HCT116 (cell line): ENCODE measurements around the gene GEMIN7. TPM values are rescaled to one million over a fixed set of nuclear protein-coding genes. Genes with fewer than 3 reads are reported as not detected.

Source experiments
- ATAC-seq: fragments of 200-7000 bp; cut with Tn5 transposase; 2 replicates; pipeline ENCODE4 v1.9.1; 2020; ENCODE audit warnings: mild to moderate bottlenecking, moderate library complexity
- BruUV-seq: library from RNA; stranded (reverse); fragments of 400-500 nt; replicated peaks from 2 replicates; lab custom pipeline; 2021; lab: Mats Ljungman, UMichigan
- CTCF ChIA-PET: fragments of 300-600 bp; sonication (Branson Sonifier 250); formaldehyde crosslinking; loops from one replicate; lab custom pipeline; 2021; ENCODE audit warnings: antibody characterized with exemption; lab: Charles Lee
- POLR2A ChIA-PET: fragments of 300-600, 350-600 bp; sonication (Branson Sonifier 250); formaldehyde crosslinking; loops from one replicate; lab custom pipeline; 2021; ENCODE audit warnings: antibody characterized with exemption; lab: Charles Lee
- RAD21 ChIA-PET, 2 experiments: fragments of 300-600 bp; sonication (Branson Sonifier 250); formaldehyde crosslinking; loops; one replicate each; lab custom pipeline; 2023; ENCODE audit warnings: low total read pairs in 2 of 2; ENCODE audit not compliant: uncharacterized antibody in 2 of 2, unreplicated experiment in 2 of 2, low non-redundant PET in 1 of 2; lab: Charles Lee
- DNase-seq: peaks from one replicate; pipeline ENCODE4 v3.0.0-alpha.2; 2010; ENCODE audit warnings: low read depth, low spot score
- H2AFZ ChIP-seq: fragments of 200-600 bp; shearing (Covaris generic), sonication (generic); 2 replicates; pipeline ENCODE4 v1.6.1; 2017; ENCODE audit warnings: low read depth, mixed run types, mixed read lengths, antibody characterized with exemption, low read length; ENCODE audit not compliant: poor library complexity, severe bottlenecking
- H3K27ac ChIP-seq: 2 replicates; pipeline ENCODE4 v1.5.1; 2012; ENCODE audit warnings: low read depth, low read length
- H3K27me3 ChIP-seq: fragments of 200-600 bp; sonication (generic); 2 replicates; pipeline ENCODE4 v1.6.1; 2016; ENCODE audit warnings: mixed run types, low read length, mixed read lengths; ENCODE audit not compliant: insufficient read depth
- H3K36me3 ChIP-seq, 2 experiments: fragments of 200-500 bp in 1 of 2; fragments of 200-600 bp in 1 of 2; sonication (Bioruptor generic) in 1 of 2; sonication (generic) in 1 of 2; 2 replicates each; pipeline versions ENCODE4 v1.5.1 to v1.6.1; 2014 to 2016; ENCODE audit warnings: low read length in 2 of 2, inconsistent platforms in 1 of 2, mixed read lengths in 1 of 2, mixed run types in 1 of 2; ENCODE audit not compliant: insufficient read depth in 2 of 2, control insufficient read depth in 1 of 2
- H3K4me1 ChIP-seq, 2 experiments: fragments of 200-600 bp in 1 of 2; sonication (generic) in 1 of 2; 2 replicates each; pipeline versions ENCODE4 v1.5.1 to v1.6.1; 2012 to 2017; ENCODE audit warnings: low read length in 2 of 2, inconsistent platforms in 1 of 2, mild to moderate bottlenecking in 1 of 2, mixed read lengths in 1 of 2, mixed run types in 1 of 2, moderate library complexity in 1 of 2; ENCODE audit not compliant: insufficient read depth in 2 of 2, control insufficient read depth in 1 of 2
- H3K4me2 ChIP-seq: fragments of 200-600 bp; sonication (generic); 2 replicates; pipeline ENCODE4 v1.6.1; 2017; ENCODE audit warnings: mixed run types, low read length, mixed read lengths
- H3K4me3 ChIP-seq, 2 experiments: fragments of 200-600 bp in 1 of 2; sonication (generic) in 1 of 2; replicated peaks in 1 of 2; 2 replicates each; pipeline ENCODE4 v1.5.1; 2011 to 2016; ENCODE audit warnings: low read length in 2 of 2, control low read depth in 1 of 2, low read depth in 1 of 2, mild to moderate bottlenecking in 1 of 2, mixed read lengths in 1 of 2, mixed run types in 1 of 2
- H3K79me2 ChIP-seq: fragments of 200-600 bp; sonication (generic); 2 replicates; pipeline ENCODE4 v1.6.1; 2017; ENCODE audit warnings: mild to moderate bottlenecking, mixed run types, low read length, moderate library complexity, mixed read lengths; ENCODE audit not compliant: insufficient read depth
- H3K9ac ChIP-seq: fragments of 200-600 bp; sonication (generic); 2 replicates; pipeline ENCODE4 v1.6.1; 2016; ENCODE audit warnings: low read length, mixed read lengths
- H3K9me2 ChIP-seq: fragments of 200-600 bp; sonication (generic), shearing (Covaris generic); 2 replicates; pipeline ENCODE4 v1.6.1; 2017; ENCODE audit warnings: mixed run types, mild to moderate bottlenecking, moderate library complexity; ENCODE audit not compliant: insufficient read depth
- H3K9me3 ChIP-seq, 2 experiments: fragments of 200-500 bp in 1 of 2; fragments of 200-600 bp in 1 of 2; sonication (Bioruptor generic) in 1 of 2; sonication (generic) in 1 of 2; 2 replicates each; pipeline ENCODE4 v1.6.1; 2014 to 2017; ENCODE audit warnings: low read length in 2 of 2, mixed read lengths in 2 of 2, inconsistent platforms in 1 of 2, low read depth in 1 of 2, mild to moderate bottlenecking in 1 of 2, mixed run types in 1 of 2, moderate library complexity in 1 of 2; ENCODE audit not compliant: control insufficient read depth in 1 of 2, insufficient read depth in 1 of 2
- H4K20me1 ChIP-seq: fragments of 200-600 bp; sonication (generic), shearing (Covaris generic); 2 replicates; pipeline ENCODE4 v1.6.1; 2017; ENCODE audit warnings: mixed run types, mild to moderate bottlenecking, moderate library complexity; ENCODE audit not compliant: insufficient read depth
- FOSL1 ChIP-seq: IDR thresholded peaks from 2 replicates; pipeline ENCODE4 v1.6.1; 2012; ENCODE audit warnings: low read depth
- JUND ChIP-seq: IDR thresholded peaks from 2 replicates; pipeline ENCODE4 v1.6.1; 2012
- POLR2AphosphoS5 ChIP-seq: IDR thresholded peaks from 2 replicates; pipeline ENCODE4 v1.6.1; 2011; ENCODE audit warnings: mild to moderate bottlenecking, low read depth, low read length, moderate library complexity
- RAD21 ChIP-seq: IDR thresholded peaks from 2 replicates; pipeline ENCODE4 v1.6.1; 2012; ENCODE audit warnings: low read depth, mild to moderate bottlenecking
- SIN3A ChIP-seq: IDR thresholded peaks from 2 replicates; pipeline ENCODE4 v1.6.1; 2012; ENCODE audit warnings: low read depth
- YY1 ChIP-seq: IDR thresholded peaks from 2 replicates; pipeline ENCODE4 v1.6.1; 2011; ENCODE audit warnings: low read length, low read depth, moderate library complexity, mild to moderate bottlenecking; ENCODE audit not compliant: insufficient replicate concordance; ENCODE audit errors: extremely low read depth
- ZFX ChIP-seq: fragments of 450-650 bp; IDR thresholded peaks from 2 replicates; pipeline ENCODE4 v1.6.1; 2017
- ZNF274 ChIP-seq: fragments of 200-500 bp; sonication (Bioruptor generic); IDR thresholded peaks from 2 replicates; pipeline ENCODE4 v1.6.1; 2014; ENCODE audit warnings: mild to moderate bottlenecking, low read depth, low read length, inconsistent platforms
- intact Hi-C: fragments of 100-400 bp; cut with micrococcal nuclease; formaldehyde crosslinking; loops from 2 replicates; pipeline ENCODE4 v1.10.0; 2022
- total RNA-seq: library from RNA; stranded (reverse); gene quantifications from one replicate; pipeline ENCODE4 v1.2.1, GENCODE V29; 2021; ENCODE audit not compliant: unreplicated experiment

Gene GEMIN7
- total RNA-seq, 1 experiment from 2014 or later: 35.4 TPM

- TF ChIP-seq YY1: no peak
- TF ChIP-seq ZNF274: no peak
- TF ChIP-seq POLR2AphosphoS5: no peak
- no peak for TF ChIP-seq JUND
- TF ChIP-seq ZFX: no peak
- TF ChIP-seq RAD21: no peak
Observed at GRCh38 chr19:45090034-45090433, 11.0 kb downstream of the GEMIN7 start (continued).

DNA sequence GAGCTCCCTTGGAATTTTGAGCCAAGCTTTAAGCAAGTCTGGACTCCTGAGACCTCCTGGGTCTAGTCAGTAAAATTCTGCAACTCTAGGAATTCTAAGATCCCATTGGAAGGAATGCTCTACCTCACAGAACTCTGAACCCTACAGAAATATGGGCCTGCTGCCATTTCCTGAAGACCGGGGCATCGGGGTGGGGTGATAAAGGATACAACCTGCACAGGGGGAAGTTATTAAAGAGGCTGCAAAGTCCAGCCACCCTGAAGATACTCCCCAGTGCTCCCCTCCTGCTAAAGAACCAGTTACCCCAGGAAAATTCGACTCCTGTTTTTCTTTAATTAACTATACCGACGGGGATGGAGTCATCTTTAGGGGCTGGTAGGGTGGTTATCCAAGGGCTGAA is 11.5 kb downstream of the GEMIN7 start:
- Histone ChIP-seq H3K4me3 (no peak overlapping the region), H3K4me1 (peaks cover 13 to 39% of the 10 kb centered on the region in 2 experiments; a peak in 3 of 4 replicates), H2AFZ (no peak overlapping the region), H3K36me3 (peaks cover 0 to 14% of the 10 kb centered on the region in 2 experiments; a peak in 2 of 4 replicates), H3K9ac (peak overlapping the region; percentile 29; the same call in 1 of the 2 replicates), H3K27ac (peak overlapping the region; percentile 84), H3K4me2 (peak overlapping the region; percentile 96), H3K27me3 (no peaks in the 10 kb centered on the region), H3K9me3 (no peaks in the 10 kb centered on the region)
- no peak for ATAC-seq
- intact Hi-C loops: loop anchor here (10.0 kb wide), 2 partner anchors 84 to 684 kb away; partner anchors contain the start of genes BLOC1S3 and TRAPPC6A
- CTCF ChIA-PET: interaction anchor here (1.4 to 1.7 kb wide), 2 partner anchors 11 to 88 kb away, joined by 4 read pairs; partner anchors contain the start of genes BLOC1S3 and TRAPPC6A
- POLR2A ChIA-PET: no interaction called here
- TF ChIP-seq SIN3A (no peak), FOSL1 (no peak)
- TF ChIP-seq, all 23 proteins: peak for 0
- Histone ChIP-seq H3K9me2 (no peaks in the 10 kb centered on the region), H4K20me1 (no peaks in the 10 kb centered on the region), H3K79me2 (peaks cover 64% of the 10 kb centered on the region)
- no TSS peak for BruUV-seq
- RAD21 ChIA-PET: no interaction called here
- no peak for DNase-seq
